GM21526 (cell line): ENCODE results near the gene LAMB4.

Experiments used
- ATAC-seq: cut with Tn5 transposase; IDR thresholded peaks from one replicate; pipeline ENCODE4 v1.9.1; 2021; ENCODE audit warnings: moderate library complexity; ENCODE audit not compliant: unreplicated experiment, low FRiP score

LAMB4 gene

GRCh38 chr7:108142675-108143259, 12.6 kb upstream of the LAMB4 start:
- no peak for ATAC-seq

GRCh38 chr7:108142180-108142579, 12.0 kb upstream of the LAMB4 start:
- ATAC-seq = no peak

GRCh38 chr7:108140671-108141070, 10.5 kb upstream of the LAMB4 start:
- no peak for ATAC-seq

GRCh38 chr7:108138911-108139310, 8.8 kb upstream of the LAMB4 start:
- no peak for ATAC-seq

GRCh38 chr7:108137993-108138392, 7.8 kb upstream of the LAMB4 start:
- no peak for ATAC-seq

- ATAC-seq = no peak
These were observed 6.9 kb upstream of the LAMB4 start for GRCh38 chr7:108137040-108137439.

GRCh38 chr7:108136191-108136688, 6.1 kb upstream of the LAMB4 start:
- ATAC-seq = peak; percentile 20

GRCh38 chr7:108135446-108136190, 5.5 kb upstream of the LAMB4 start:
- peak; percentile 99 for ATAC-seq

GRCh38 chr7:108134486-108134885, 4.3 kb upstream of the LAMB4 start:
- no peak for ATAC-seq

GRCh38 chr7:108132551-108133265, 2.5 kb upstream of the LAMB4 start:
- no peak for ATAC-seq

GRCh38 chr7:108129018-108129965, 869 bp downstream of the LAMB4 start:
- no peak for ATAC-seq

GRCh38 chr7:108128514-108128913, 1.6 kb downstream of the LAMB4 start:
- no peak for ATAC-seq

GRCh38 chr7:108127461-108127860, 2.7 kb downstream of the LAMB4 start:
- ATAC-seq = no peak

GRCh38 chr7:108124820-108125219, 5.3 kb downstream of the LAMB4 start:
- ATAC-seq = no peak

GRCh38 chr7:108122181-108122580, 8.0 kb downstream of the LAMB4 start:
- ATAC-seq = no peak

GRCh38 chr7:108120933-108121332, 9.2 kb downstream of the LAMB4 start:
- no peak for ATAC-seq

GRCh38 chr7:108120196-108120595, 10.0 kb downstream of the LAMB4 start:
- ATAC-seq = no peak

- ATAC-seq = no peak
These were observed 11.2 kb downstream of the LAMB4 start for GRCh38 chr7:108118959-108119358.

- ATAC-seq = peak; percentile 93
These were observed 15.9 kb downstream of the LAMB4 start for GRCh38 chr7:108114117-108114841.

- no peak for ATAC-seq
These were observed 17.5 kb downstream of the LAMB4 start for GRCh38 chr7:108112683-108113082.
